Spinal cord (tissue), 10 donors: ENCODE measurements around the gene CBFA2T3. TPM values are rescaled to one million over a fixed set of nuclear protein-coding genes. Genes with fewer than 3 reads are reported as not detected.

Source experiments
- DNase-seq, 6 donors: peaks; one replicate each; pipeline versions ENCODE4 v3.0.0 to v3.0.0-alpha.2; 2013 to 2015; ENCODE audit warnings: low spot score in 6 of 6, low read depth in 4 of 6
- H3K27ac ChIP-seq: one replicate; pipeline ENCODE4 v1.5.1; 2013; ENCODE audit warnings: low read depth, low read length, control low read depth
- H3K27me3 ChIP-seq: one replicate; pipeline ENCODE4 v1.6.1; 2013; ENCODE audit warnings: low read length; ENCODE audit not compliant: control insufficient read depth, insufficient read depth
- H3K36me3 ChIP-seq: one replicate; pipeline ENCODE4 v1.6.1; 2013; ENCODE audit warnings: low read length; ENCODE audit not compliant: control insufficient read depth, insufficient read depth
- H3K4me1 ChIP-seq: one replicate; pipeline ENCODE4 v1.6.1; 2013; ENCODE audit warnings: low read length; ENCODE audit not compliant: control insufficient read depth, insufficient read depth
- H3K4me3 ChIP-seq: one replicate; pipeline ENCODE4 v1.5.1; 2013; ENCODE audit warnings: low read depth, low read length, control low read depth
- H3K9me3 ChIP-seq: one replicate; pipeline ENCODE4 v1.6.1; 2013; ENCODE audit warnings: low read length; ENCODE audit not compliant: control insufficient read depth, insufficient read depth
- WGBS: methylation state at CpG from one replicate; pipeline ENCODE4 v1.1.5; 2013; ENCODE audit warnings: missing lambda C conversion rate; ENCODE audit not compliant: insufficient coverage; 5-methylcytosine and 5-hydroxymethylcytosine counted together
- polyA plus RNA-seq, 2 donors: library from polyadenylated mRNA; unstranded; fragments of 120-200 nt; gene quantifications; one replicate each; pipeline ENCODE4 v1.2.1, GENCODE V29; 2013; ENCODE audit not compliant: insufficient read length in 2 of 2
- total RNA-seq, 2 donors: library from RNA; depleted of rRNA in 1 of 2; stranded (reverse); fragments of 120-200 nt in 1 of 2; fragments of >200 nt in 1 of 2; gene quantifications; one replicate each; pipeline versions ENCODE4 v1.2.3 to v1.2.4, GENCODE V29; 2013 to 2014
- donor health status: healthy.

The CBFA2T3 gene
- total and polyA plus RNA-seq, 4 donors = 1.2 to 19.5 (median 11.0) TPM

DNA sequence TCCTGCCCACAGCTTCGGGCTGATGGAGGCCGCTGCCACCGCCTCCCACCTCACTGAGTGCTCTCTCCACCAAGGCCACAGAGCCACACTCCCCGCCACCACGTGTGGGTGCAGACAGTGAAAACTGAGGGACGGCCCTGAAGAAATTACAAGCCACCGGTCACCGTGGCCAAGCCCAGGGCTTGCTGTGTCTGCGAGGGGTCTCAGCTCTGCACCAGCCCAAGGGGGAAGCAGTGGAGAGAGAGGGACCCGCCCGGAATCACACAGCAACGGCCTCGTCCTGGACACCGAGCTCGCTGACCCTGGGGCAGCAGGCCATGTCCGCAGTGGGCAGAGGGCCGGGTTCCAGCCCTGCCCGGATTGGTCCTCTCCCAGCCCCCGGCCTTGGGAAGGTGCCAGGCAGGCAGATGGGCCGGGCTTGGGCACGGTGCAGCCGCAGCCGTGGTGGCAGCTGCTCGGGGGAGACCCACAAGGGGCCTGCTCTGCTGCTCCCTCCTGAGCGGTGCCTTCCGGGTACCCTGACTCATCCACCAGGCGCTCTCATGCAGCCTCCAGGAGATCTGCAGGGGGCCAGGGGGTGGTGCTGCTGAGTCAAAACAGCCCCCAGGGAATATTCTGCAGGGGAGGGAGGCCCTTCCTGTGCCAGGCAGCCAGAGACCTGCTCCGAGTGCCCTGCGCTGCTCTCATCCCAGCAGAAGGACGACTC lies 52.0 kb downstream of the CBFA2T3 start:
- WGBS = 55% methylated on average over 25 of the region's 30 CpGs
- Histone ChIP-seq H3K4me3 (no peak overlapping the region), H3K4me1 (peaks cover 82% of the 10 kb centered on the region), H3K9me3 (no peaks in the 10 kb centered on the region), H3K36me3 (peaks cover 49% of the 10 kb centered on the region), H3K27me3 (no peaks in the 10 kb centered on the region), H3K27ac (no peak overlapping the region)
- DNase-seq = peak in 2 of 6 donors; percentile 58 to 70

GRCh38 chr16:88923926-88924833 lies 52.8 kb downstream of the CBFA2T3 start:
- Histone ChIP-seq H3K27me3 (no peaks in the 10 kb centered on the region), H3K9me3 (no peaks in the 10 kb centered on the region), H3K36me3 (peaks cover 53% of the 10 kb centered on the region), H3K4me1 (peaks cover 83% of the 10 kb centered on the region), H3K27ac (no peak overlapping the region), H3K4me3 (no peak overlapping the region)
- DNase-seq = no peak
- 71% methylated on average over 37 of the region's 37 CpGs for WGBS

GRCh38 chr16:88923450-88923849 lies 53.6 kb downstream of the CBFA2T3 start:
- no peak overlapping the region for H3K4me3 ChIP-seq
- peaks cover 78% of the 10 kb centered on the region for H3K4me1 ChIP-seq
- no peak overlapping the region for H3K27ac ChIP-seq
- H3K9me3 ChIP-seq = no peaks in the 10 kb centered on the region
- peaks cover 51% of the 10 kb centered on the region for H3K36me3 ChIP-seq
- peak in 2 of 6 donors; percentile 35 to 65 for DNase-seq
- WGBS = 71% methylated on average over 16 of the region's 17 CpGs
- no peaks in the 10 kb centered on the region for H3K27me3 ChIP-seq

GRCh38 chr16:88922826-88923410 lies 54.1 kb downstream of the CBFA2T3 start:
- no peaks in the 10 kb centered on the region for H3K9me3 ChIP-seq
- no peak overlapping the region for H3K27ac ChIP-seq
- no peaks in the 10 kb centered on the region for H3K27me3 ChIP-seq
- H3K36me3 ChIP-seq = peaks cover 51% of the 10 kb centered on the region
- DNase-seq = no peak
- WGBS = 82% methylated on average over 15 of the region's 22 CpGs
- H3K4me3 ChIP-seq = no peak overlapping the region
- peaks cover 82% of the 10 kb centered on the region for H3K4me1 ChIP-seq

DNA sequence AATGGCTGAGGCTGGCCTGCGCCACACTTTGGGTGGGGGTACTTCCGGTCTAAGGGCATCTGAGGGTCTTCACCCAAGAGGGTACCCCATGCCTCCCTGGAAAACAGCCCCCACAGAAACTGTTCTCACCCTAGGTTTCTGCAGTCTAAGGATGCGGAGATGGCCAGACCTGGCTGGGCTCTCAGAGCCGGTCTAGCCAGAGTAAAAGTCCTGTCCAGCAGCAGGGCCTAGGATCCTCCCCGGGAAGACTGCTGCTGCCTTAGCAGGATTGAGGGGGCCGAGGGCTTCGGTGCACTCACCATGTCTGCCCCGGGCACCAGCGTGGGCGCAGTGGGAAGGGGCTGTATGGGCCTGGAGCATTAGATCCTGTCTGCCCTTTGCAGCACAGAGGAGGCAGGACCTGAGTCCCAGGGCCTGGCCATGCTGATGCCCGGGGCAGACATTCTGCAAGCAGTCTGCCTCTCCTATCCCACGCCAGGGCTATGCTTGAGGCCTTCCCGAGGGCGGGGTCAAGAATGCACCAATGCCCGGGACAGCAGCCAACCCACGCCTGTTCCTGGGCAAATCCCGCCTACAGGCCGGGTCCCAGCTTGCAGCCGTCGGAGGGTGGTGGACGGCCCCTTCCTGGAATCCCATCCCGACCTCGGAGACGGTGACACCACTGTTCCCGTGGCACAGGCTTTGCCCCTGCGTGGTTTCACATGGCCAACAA lies 54.7 kb downstream of the CBFA2T3 start:
- no peaks in the 10 kb centered on the region for H3K27me3 ChIP-seq
- DNase-seq = peak in 1 of 6 donors; percentile 64
- H3K36me3 ChIP-seq = peaks cover 48% of the 10 kb centered on the region
- WGBS = 58% methylated on average over 26 of the region's 26 CpGs
- no peak overlapping the region for H3K27ac ChIP-seq
- H3K4me3 ChIP-seq = no peak overlapping the region
- H3K9me3 ChIP-seq = no peaks in the 10 kb centered on the region
- peaks cover 84% of the 10 kb centered on the region for H3K4me1 ChIP-seq

DNA sequence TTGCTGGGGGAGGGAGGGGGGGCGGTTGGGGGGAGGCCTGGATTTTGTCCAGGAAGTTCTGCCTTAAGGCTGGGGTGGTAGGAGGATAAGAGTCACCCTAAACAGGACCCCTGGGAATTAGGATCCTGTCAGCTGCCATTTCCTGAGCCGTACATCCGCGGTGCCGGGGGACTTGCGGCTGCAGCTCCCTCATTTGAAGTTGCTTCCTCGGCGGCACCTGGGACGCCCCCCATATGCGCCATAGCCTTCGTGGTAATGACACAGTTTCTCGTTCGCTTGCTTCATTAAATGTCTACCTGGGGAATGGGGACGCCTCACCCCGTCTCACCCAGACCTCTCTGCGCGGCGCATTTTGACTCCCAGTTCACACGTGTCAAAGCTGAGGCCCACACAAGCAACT lies 55.4 kb downstream of the CBFA2T3 start:
- H3K9me3 ChIP-seq = no peaks in the 10 kb centered on the region
- H3K36me3 ChIP-seq = peaks cover 42% of the 10 kb centered on the region
- H3K4me3 ChIP-seq = no peak overlapping the region
- 85% methylated on average over 18 of the region's 19 CpGs for WGBS
- H3K27ac ChIP-seq = no peak overlapping the region
- H3K27me3 ChIP-seq = no peaks in the 10 kb centered on the region
- DNase-seq = peak in 1 of 6 donors; percentile 38
- H3K4me1 ChIP-seq = peaks cover 85% of the 10 kb centered on the region

- Histone ChIP-seq H3K4me3 (no peak overlapping the region), H3K27ac (peak overlapping the region; percentile 57), H3K9me3 (no peaks in the 10 kb centered on the region), H3K27me3 (no peaks in the 10 kb centered on the region), H3K4me1 (peaks cover 78% of the 10 kb centered on the region), H3K36me3 (peaks cover 36% of the 10 kb centered on the region)
- WGBS = 35% methylated on average over 17 of the region's 28 CpGs
- peak in 2 of 6 donors; percentile 79 to 93 for DNase-seq
Measured at GRCh38 chr16:88920618-88921590, 56.1 kb downstream of the CBFA2T3 start.

DNA sequence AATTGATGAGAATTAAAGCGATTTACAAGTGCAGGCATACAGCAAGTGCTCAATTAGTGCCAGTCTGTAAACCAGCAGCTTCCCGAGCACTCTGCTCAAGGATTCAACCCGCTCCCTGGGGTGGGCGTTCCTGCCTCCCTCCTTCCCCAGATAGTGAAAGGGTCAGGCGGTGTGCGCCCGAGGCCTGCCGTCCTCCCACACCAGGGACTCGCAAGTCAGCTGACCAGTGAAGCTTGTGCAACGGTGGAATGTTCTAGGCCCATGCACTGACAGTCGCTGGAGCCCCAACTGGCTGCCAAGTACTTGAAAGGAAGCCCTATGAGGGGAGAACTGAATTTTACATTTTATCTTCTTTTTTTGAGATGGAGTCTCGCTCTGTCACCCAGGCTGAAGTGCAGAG lies 57.1 kb downstream of the CBFA2T3 start:
- WGBS = 96% methylated on average over 3 of the region's 12 CpGs

More for the DNA sequence above, 57.1 kb downstream of the CBFA2T3 start:
- no peak overlapping the region for H3K4me3 ChIP-seq
- no peak overlapping the region for H3K27ac ChIP-seq
- peaks cover 27% of the 10 kb centered on the region for H3K36me3 ChIP-seq
- peaks cover 69% of the 10 kb centered on the region for H3K4me1 ChIP-seq
- H3K27me3 ChIP-seq = no peaks in the 10 kb centered on the region
- no peaks in the 10 kb centered on the region for H3K9me3 ChIP-seq
- no peak for DNase-seq
